CD14-positive monocyte (primary cell): ENCODE data around the gene ODAD2. TPM values are rescaled to one million over a fixed set of nuclear protein-coding genes. Genes with fewer than 3 reads are reported as not detected.

ENCODE experiments used
- DNase-seq, 3 donors: peaks; one replicate each; pipeline ENCODE4 v3.0.0-alpha.2; 2011 to 2022
- H2AFZ ChIP-seq: 2 replicates; pipeline ENCODE4 v1.6.0; 2012; ENCODE audit warnings: mild to moderate bottlenecking, low read depth, low read length, inconsistent platforms; ENCODE audit not compliant: insufficient read depth, poor library complexity, severe bottlenecking
- H3K27ac ChIP-seq, 2 donors: 1 replicate in 1 of 2; 2 replicates in 1 of 2; pipeline ENCODE4 v1.5.1; 2012 to 2013; ENCODE audit warnings: low read length in 2 of 2, control low read depth in 1 of 2, inconsistent platforms in 1 of 2, low read depth in 1 of 2, mild to moderate bottlenecking in 1 of 2
- H3K27me3 ChIP-seq, 2 donors: one replicate each; pipeline versions ENCODE4 v1.6.0 to v1.6.1; 2011 to 2013; ENCODE audit warnings: low read length in 2 of 2; ENCODE audit not compliant: control insufficient read depth in 2 of 2, insufficient read depth in 2 of 2
- H3K36me3 ChIP-seq, 2 donors: replicated peaks in 1 of 2; 1 replicate in 1 of 2; 2 replicates in 1 of 2; pipeline versions ENCODE4 v1.5.1 to v1.6.1; 2012 to 2013; ENCODE audit warnings: low read length in 2 of 2, control low read depth in 1 of 2, inconsistent platforms in 1 of 2, mild to moderate bottlenecking in 1 of 2; ENCODE audit not compliant: insufficient read depth in 2 of 2, control insufficient read depth in 1 of 2
- H3K4me1 ChIP-seq, 2 donors: 1 replicate in 1 of 2; 2 replicates in 1 of 2; pipeline versions ENCODE4 v1.5.1 to v1.6.1; 2012 to 2013; ENCODE audit warnings: low read length in 2 of 2, control low read depth in 1 of 2, inconsistent platforms in 1 of 2, mild to moderate bottlenecking in 1 of 2, moderate library complexity in 1 of 2; ENCODE audit not compliant: insufficient read depth in 2 of 2, control insufficient read depth in 1 of 2
- H3K4me2 ChIP-seq: replicated peaks from 2 replicates; pipeline ENCODE3; 2012; ENCODE audit warnings: low read length, moderate library complexity, mild to moderate bottlenecking; ENCODE audit not compliant: poor library complexity, severe bottlenecking; ENCODE audit errors: extremely low read depth
- H3K4me3 ChIP-seq, 3 experiments: fragments of 200-600 bp in 1 of 3; sonication (generic) in 1 of 3; replicated peaks in 1 of 3; 1 replicate in 2 of 3; 2 replicates in 1 of 3; pipeline ENCODE4 v1.5.1; 2011 to 2013; ENCODE audit warnings: low read length in 3 of 3, mild to moderate bottlenecking in 3 of 3, control low read depth in 2 of 3, low read depth in 2 of 3, inconsistent platforms in 1 of 3, moderate library complexity in 1 of 3
- H3K79me2 ChIP-seq: 2 replicates; pipeline ENCODE4 v1.6.0; 2012; ENCODE audit warnings: mild to moderate bottlenecking, control low read depth, inconsistent platforms, low read length, moderate library complexity; ENCODE audit not compliant: insufficient read depth
- H3K9ac ChIP-seq: 2 replicates; pipeline ENCODE4 v1.6.0; 2017; ENCODE audit warnings: low read length, mild to moderate bottlenecking; ENCODE audit not compliant: insufficient read depth, poor library complexity, severe bottlenecking
- H3K9me3 ChIP-seq, 2 donors: replicated peaks in 1 of 2; 1 replicate in 1 of 2; 2 replicates in 1 of 2; pipeline versions ENCODE4 v1.5.1 to v1.6.1; 2012 to 2013; ENCODE audit warnings: low read length in 2 of 2, control low read depth in 1 of 2; ENCODE audit not compliant: control insufficient read depth in 1 of 2, insufficient read depth in 1 of 2
- H4K20me1 ChIP-seq: 2 replicates; pipeline ENCODE4 v1.6.0; 2012; ENCODE audit warnings: mild to moderate bottlenecking, low read length, control low read depth, moderate library complexity; ENCODE audit not compliant: insufficient read depth
- H3K27ac Mint-ChIP-seq, 7 donors: one replicate each; pipeline ENCODE4 v1.8.0; 2020; ENCODE audit warnings: mild to moderate bottlenecking in 7 of 7, mixed read lengths in 7 of 7, moderate library complexity in 6 of 7, inconsistent platforms in 2 of 7
- H3K27me3 Mint-ChIP-seq, 3 donors: one replicate each; pipeline ENCODE4 v1.8.0; 2021 to 2022; ENCODE audit warnings: low read depth in 3 of 3, mild to moderate bottlenecking in 3 of 3, mixed read lengths in 3 of 3, moderate library complexity in 3 of 3, inconsistent platforms in 1 of 3
- H3K36me3 Mint-ChIP-seq, 2 donors: one replicate each; pipeline ENCODE4 v1.8.0; 2020; ENCODE audit warnings: mixed read lengths in 2 of 2, inconsistent platforms in 1 of 2, mild to moderate bottlenecking in 1 of 2
- H3K4me1 Mint-ChIP-seq: one replicate; pipeline ENCODE4 v1.8.0; 2020; ENCODE audit warnings: mild to moderate bottlenecking, mixed read lengths
- H3K4me3 Mint-ChIP-seq, 2 donors: one replicate each; pipeline ENCODE4 v1.8.0; 2020; ENCODE audit warnings: mild to moderate bottlenecking in 2 of 2, mixed read lengths in 2 of 2, moderate library complexity in 1 of 2
- H3K9me3 Mint-ChIP-seq, 7 donors: one replicate each; pipeline ENCODE4 v1.8.0; 2020 to 2022; ENCODE audit warnings: mixed read lengths in 7 of 7, mild to moderate bottlenecking in 6 of 7, moderate library complexity in 6 of 7, inconsistent platforms in 2 of 7
- WGBS: methylation state at CpG from one replicate; pipeline ENCODE4 v1.1.5; 2013; ENCODE audit warnings: missing lambda C conversion rate; ENCODE audit not compliant: insufficient coverage; 5-methylcytosine and 5-hydroxymethylcytosine counted together
- intact Hi-C, 2 donors: fragments of 100-400 bp; cut with micrococcal nuclease; formaldehyde crosslinking; loops; one replicate each; pipeline versions ENCODE4 v1.15.0 to v1.15.1; 2023
- polyA plus RNA-seq, 3 donors: library from polyadenylated mRNA; depleted of rRNA in 1 of 3; unstranded in 2 of 3; stranded (reverse) in 1 of 3; fragments of 300-500 nt in 2 of 3; fragments of >200 nt in 1 of 3; fragmentation: Illumina TruSeq in 2 of 3; gene quantifications; 1 replicate in 2 of 3; 2 replicates in 1 of 3; pipeline ENCODE4 v1.2.3, GENCODE V29; 2012 to 2021
- TF ChIP-seq, protein P1 (sequence below): fragments of 200-600 bp; IDR thresholded peaks from one replicate; pipeline ENCODE4 v1.8.0; 2022; ENCODE audit warnings: antibody characterized with exemption, mild to moderate bottlenecking

The ODAD2 gene
- polyA plus RNA-seq, 3 donors = not detected

DNA sequence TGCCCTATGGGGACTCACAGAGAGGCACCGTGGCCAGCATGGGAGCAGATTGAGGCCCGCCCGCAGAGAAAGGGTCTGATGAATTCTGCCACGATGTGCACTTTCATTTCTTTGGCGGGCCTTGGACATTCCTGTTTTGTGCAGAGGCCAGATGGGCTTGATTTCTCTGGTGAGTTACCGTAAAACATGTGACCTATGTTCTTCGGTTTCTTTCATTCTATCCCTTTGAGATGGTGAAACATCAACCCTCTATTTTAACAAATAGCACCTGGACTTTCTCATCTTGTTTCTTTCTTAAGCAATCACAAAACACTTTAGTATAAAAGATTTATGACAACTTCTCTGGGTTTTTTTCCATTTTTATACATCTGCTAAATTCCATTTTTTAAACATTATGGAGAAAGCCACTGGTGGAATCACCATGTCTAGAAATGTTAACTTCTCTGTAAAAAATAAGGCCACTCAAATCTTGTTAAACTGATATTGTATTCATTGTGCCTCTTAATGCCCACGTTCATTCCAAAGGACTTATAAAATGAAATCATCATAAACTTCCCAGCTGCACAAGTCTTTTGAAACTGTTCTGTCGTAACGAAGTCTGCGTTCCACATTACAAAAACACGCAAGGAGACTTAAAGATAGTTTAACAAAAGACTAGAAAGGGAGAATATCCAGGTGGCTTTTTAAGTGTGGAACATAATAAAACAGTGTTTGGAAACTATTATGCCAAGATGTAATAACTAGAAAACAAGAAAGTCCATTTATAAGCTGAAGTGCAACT lies 21.4 kb upstream of the ODAD2 start:
- Histone ChIP-seq H2AFZ (no peak overlapping the region), H3K79me2 (no peaks in the 10 kb centered on the region), H3K4me1 (no peaks in the 10 kb centered on the region), H3K36me3 (no peaks in the 10 kb centered on the region), H3K27ac (no peak overlapping the region), H3K27me3 (no peaks in the 10 kb centered on the region), H3K9ac (no peak overlapping the region), H3K4me2 (no peak overlapping the region), H4K20me1 (no peaks in the 10 kb centered on the region), H3K9me3 (no peaks in the 10 kb centered on the region), H3K4me3 (no peak overlapping the region)
- no peak overlapping the region for H3K4me3 Mint-ChIP-seq
- 91% methylated on average over 5 of the region's 12 CpGs for WGBS
- H3K27me3 Mint-ChIP-seq = peaks cover 0 to 2% (median 0%) of the 10 kb centered on the region in 3 donors
- intact Hi-C loops = no loop called here
- no peak overlapping the region for H3K27ac Mint-ChIP-seq
- peaks cover 0 to 9% (median 0%) of the 10 kb centered on the region in 7 donors for H3K9me3 Mint-ChIP-seq
- no peak for DNase-seq
- H3K36me3 Mint-ChIP-seq = no peaks in the 10 kb centered on the region
- no peaks in the 10 kb centered on the region for H3K4me1 Mint-ChIP-seq
- TF ChIP-seq, protein P1, sequence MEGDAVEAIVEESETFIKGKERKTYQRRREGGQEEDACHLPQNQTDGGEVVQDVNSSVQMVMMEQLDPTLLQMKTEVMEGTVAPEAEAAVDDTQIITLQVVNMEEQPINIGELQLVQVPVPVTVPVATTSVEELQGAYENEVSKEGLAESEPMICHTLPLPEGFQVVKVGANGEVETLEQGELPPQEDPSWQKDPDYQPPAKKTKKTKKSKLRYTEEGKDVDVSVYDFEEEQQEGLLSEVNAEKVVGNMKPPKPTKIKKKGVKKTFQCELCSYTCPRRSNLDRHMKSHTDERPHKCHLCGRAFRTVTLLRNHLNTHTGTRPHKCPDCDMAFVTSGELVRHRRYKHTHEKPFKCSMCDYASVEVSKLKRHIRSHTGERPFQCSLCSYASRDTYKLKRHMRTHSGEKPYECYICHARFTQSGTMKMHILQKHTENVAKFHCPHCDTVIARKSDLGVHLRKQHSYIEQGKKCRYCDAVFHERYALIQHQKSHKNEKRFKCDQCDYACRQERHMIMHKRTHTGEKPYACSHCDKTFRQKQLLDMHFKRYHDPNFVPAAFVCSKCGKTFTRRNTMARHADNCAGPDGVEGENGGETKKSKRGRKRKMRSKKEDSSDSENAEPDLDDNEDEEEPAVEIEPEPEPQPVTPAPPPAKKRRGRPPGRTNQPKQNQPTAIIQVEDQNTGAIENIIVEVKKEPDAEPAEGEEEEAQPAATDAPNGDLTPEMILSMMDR = no peak

GRCh38 chr10:28014651-28015050 lies 15.8 kb upstream of the ODAD2 start:
- intact Hi-C loops = no loop called here
- no peak overlapping the region for H3K27ac ChIP-seq
- Mint-ChIP-seq H3K36me3 (no peaks in the 10 kb centered on the region), H3K4me3 (no peak overlapping the region), H3K9me3 (peaks cover 0 to 8% (median 4%) of the 10 kb centered on the region in 7 donors), H3K4me1 (no peaks in the 10 kb centered on the region), H3K27ac (no peak overlapping the region), H3K27me3 (peaks cover 2 to 7% (median 5%) of the 10 kb centered on the region in 3 donors)
- no peaks in the 10 kb centered on the region for H3K9me3 ChIP-seq
- no peaks in the 10 kb centered on the region for H4K20me1 ChIP-seq
- DNase-seq = no peak
- H3K4me1 ChIP-seq = no peaks in the 10 kb centered on the region
- H3K36me3 ChIP-seq = no peaks in the 10 kb centered on the region
- H3K9ac ChIP-seq = no peak overlapping the region
- TF ChIP-seq, protein P1 = no peak
- no peak overlapping the region for H3K4me2 ChIP-seq
- H2AFZ ChIP-seq = no peak overlapping the region
- no peaks in the 10 kb centered on the region for H3K27me3 ChIP-seq
- H3K79me2 ChIP-seq = no peaks in the 10 kb centered on the region
- H3K4me3 ChIP-seq = no peak overlapping the region
